Head of caudate nucleus (tissue), 42 donors: ENCODE measurements around the gene MCU.
"Not testable (repeated sequence)": the region's sequence is repeated elsewhere in the genome, so short reads cannot be mapped to it uniquely, and the experiment has no call there.

Experiments used
- DNase-seq, 42 donors: peaks; one replicate each; pipeline versions ENCODE4 v3.0.0 to v3.0.0-alpha.2; 2020 to 2021; ENCODE audit warnings: mixed read lengths in 7 of 42
- intact Hi-C: fragments of 100-400 bp; cut with DNase I; formaldehyde crosslinking; loops from one replicate; pipeline ENCODE4 v1.15.0; 2022

Gene MCU

DNA sequence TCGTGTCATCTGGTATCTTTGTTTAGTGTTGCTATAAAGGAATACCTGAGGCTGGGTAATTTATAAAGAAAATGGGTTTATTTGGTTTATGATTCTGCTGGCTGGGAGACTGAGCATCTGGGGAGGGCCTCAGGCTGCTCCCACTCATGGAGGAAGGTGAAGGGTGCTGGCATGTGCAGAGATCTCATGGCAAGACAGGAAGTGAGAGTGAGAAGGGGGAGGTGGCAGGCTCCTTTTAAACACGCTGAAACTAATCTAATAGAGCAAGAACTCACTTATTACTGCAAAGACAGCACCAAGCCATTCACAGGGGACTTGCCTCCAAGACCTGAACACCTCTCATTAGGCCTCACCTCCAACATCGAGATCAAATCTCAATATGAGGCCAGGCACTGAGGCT lies 212.9 kb downstream of the MCU start:
- intact Hi-C loops: no loop called here
- DNase-seq: no peak

DNA sequence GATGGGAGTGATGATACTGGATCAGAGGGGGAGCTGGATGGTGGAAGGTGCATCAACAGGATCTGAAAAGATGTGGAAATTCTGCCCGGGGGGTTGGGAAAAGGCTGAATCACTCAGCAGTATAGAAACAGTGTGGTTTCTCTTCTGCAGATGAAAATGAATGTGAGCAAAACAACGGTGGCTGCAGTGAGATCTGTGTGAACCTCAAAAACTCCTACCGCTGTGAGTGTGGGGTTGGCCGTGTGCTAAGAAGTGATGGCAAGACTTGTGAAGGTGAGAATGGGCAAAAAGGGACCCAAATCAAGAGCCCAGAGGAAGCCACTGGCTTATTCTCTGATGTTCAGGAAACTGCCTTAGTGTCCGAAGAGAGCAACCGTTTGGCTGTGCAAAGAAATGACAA lies 214.5 kb downstream of the MCU start:
- intact Hi-C loops: no loop called here
- DNase-seq: no peak

DNA sequence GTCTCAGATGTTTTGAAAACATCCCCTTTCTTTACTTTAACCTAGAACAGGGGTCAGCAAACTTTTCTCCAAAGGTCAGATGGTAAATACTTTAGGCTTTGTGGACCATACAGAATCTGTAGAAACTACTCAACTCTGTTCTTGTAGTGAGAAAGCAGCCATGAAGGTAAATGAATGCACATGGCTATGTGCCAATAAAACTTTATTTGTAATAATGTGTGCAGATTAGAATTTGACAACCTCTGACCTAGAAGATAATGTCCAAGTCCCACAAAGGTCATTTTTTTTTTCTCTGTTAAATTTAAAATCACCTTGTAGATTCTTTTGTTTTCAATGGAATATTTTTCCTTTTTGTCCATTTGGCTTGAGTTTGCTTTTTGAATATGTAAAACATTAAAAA lies 218.8 kb downstream of the MCU start:
- intact Hi-C loops: no loop called here
- DNase-seq: no peak

DNA sequence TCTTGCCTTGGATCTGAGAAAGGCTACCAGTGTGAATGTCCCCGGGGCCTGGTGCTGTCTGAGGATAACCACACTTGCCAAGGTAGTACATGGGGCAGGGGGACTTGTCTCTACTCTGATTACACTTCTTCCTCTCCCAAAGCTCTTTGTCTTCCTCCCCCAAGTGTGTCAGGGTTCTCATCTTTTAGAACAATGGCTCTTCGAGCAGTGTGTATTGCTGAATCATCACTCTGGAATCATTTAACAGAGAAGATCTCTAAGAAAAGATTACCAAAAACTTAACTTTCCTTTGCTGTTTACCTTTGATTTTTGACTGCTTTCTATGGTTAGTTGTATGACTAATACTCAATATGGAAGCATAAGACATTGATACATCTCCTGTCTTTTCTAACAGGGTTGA lies 219.8 kb downstream of the MCU start:
- no peak for DNase-seq
- intact Hi-C loops: no loop called here

DNA sequence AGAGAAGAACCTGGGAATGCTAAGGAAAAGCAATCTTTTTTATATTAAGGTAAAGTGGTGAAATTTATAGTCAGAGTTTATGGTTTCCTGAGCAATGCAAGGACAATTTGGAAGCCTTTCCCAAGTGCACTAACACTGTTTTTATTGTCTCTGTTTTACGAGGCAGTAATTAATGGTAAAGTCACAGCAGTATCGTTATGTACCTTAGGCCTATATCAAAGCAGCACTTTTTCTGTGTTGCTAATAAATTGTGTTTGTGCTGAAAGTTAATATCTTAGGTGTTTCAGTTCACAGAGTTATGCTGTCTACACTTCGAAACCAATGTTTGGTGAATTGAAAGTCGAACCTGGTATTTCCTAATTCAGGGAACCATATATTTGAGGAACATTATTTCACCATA lies 220.8 kb downstream of the MCU start:
- no peak for DNase-seq

DNA sequence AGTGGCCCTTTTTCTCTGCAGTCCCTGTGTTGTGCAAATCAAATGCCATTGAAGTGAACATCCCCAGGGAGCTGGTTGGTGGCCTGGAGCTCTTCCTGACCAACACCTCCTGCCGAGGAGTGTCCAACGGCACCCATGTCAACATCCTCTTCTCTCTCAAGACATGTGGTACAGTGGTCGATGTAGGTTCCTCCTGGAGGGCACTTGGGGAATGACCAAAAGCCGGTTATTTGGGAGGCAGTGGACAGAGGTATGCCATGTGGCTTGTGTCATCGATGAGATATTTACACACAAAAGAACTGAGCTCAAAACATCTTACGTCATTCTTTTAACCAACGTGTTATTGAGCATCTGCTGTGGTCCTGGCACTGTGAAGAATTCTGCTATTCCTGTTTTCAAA lies 221.3 kb downstream of the MCU start:
- intact Hi-C loops: no loop called here
- DNase-seq: no peak

More for the DNA sequence above, 220.8 kb downstream of the MCU start:
- intact Hi-C loops: no loop called here

DNA sequence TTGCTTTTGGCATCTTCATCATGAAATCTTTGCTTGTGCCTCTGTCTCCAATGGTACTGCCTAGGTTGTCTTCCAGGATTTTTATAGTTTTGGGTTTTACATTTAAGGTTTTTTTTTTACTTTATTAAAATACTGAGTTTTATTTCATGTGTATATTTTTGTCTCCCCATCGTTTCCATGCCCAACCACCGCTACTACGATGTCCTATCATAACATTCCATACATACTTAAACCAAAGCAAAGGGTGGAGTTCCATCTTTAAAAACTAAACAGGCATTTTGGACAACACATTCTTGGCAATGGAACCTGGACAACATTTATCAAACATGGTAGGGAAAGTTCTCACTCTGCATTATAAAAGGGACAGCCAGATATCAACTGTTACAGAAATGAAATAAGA lies 225.3 kb downstream of the MCU start:
- intact Hi-C loops, DNase-seq: not testable (repeated sequence)

DNA sequence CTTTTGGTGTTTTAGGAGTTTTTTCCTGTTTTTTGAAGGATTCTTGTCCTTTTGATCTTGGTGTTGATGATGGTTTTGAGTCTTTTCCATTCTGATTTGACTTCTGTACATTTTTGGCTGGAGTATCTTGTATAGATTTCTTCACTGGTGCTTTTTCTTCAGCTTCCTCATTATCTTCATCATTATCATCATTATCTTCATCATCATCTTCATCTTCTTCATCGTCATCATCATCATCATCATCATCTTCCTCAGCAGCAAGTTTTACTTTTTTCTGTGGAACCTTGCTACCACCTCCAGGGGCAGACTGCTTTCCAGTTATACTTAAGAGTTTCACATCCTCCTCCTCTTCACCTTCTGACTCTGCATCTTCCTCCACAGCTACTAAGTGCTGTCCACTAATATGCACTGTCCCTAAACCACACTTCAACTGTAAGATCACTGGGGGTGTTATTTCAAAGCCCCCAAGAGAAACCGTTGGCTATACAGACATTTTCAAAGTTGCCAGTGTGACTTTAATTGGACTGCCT lies 225.9 kb downstream of the MCU start:
- DNase-seq, intact Hi-C loops: not testable (repeated sequence)

DNA sequence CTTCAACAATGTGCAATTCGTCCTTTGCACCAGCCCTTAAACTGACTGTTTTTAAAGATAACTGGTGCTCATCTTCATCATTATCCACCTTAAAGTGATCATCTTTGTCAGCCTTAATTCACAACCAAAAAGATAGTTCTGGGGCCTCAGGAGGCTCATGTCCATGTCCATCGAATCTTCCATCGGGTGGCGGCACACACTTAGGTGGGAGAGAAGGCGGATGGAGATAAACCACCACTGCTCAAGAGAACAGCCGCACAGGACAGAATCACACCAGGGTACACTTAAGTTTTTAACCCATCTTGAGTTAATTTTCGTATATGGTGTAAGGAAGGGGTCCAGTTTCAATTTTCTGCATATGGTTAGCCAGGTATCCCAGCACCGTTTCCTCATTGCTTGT lies 226.4 kb downstream of the MCU start:
- DNase-seq: no peak
- intact Hi-C loops: no loop called here

DNA sequence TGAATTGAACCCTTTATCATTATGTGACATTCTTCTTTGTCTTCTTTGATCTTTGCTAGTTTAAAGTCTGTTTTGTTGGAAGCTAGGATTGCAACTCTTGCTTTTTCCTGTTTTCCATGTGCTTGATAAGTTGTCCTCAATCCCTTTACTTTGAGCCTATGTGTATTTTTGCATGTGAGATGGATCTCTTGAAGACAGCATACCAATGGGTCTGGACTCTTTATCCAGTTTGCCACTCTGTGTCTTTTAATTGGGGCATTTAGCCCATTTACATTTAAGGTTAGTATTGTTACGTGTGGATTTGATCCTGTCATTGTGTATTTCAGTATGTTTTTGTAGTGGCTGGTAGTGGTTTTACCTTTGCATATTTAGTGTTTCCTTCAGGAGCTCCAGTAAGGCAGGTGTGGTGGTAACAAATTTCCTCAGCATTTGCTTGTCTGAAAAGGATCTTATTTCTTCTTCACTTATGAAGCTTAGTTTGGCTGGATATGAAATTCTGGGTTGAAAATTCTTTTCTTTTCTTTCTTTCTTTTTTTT lies 229.3 kb downstream of the MCU start:
- DNase-seq, intact Hi-C loops: not testable (repeated sequence)

DNA sequence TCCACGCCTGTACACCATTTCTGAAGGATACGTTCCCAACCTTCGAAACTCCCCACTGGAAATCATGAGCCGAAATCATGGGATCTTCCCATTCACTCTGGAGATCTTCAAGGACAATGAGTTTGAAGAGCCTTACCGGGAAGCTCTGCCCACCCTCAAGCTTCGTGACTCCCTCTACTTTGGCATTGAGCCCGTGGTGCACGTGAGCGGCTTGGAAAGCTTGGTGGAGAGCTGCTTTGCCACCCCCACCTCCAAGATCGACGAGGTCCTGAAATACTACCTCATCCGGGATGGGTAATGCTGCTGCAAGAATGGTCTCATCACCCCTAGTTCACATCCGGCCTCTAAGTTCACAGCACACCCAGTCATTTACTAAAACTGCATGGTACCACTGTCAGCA lies 232.4 kb downstream of the MCU start:
- DNase-seq: no peak
- intact Hi-C loops: no loop called here

DNA sequence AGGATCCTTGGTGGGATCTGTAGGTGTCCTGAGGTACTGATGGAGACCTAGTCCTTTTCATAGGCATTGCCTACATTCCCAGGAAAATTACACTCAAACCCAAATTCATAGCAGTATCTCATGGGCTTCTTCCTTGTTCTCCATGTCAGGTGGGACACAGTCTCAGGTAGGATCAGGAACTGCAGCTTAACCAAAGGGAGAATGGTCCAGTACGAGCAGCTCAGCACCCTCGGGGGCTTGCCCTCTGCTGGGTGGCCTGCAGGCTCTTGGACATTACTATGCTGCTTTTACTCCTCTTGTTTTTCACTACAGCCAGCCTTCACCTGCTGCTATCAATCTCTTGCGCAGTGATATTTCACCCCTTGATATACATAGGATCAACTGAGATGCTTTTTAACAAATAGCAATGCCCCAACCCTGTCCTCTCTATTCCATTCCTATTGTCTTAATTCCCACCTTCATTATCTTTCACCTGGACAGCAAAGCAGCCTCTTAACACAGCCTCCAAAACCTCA lies 234.1 kb downstream of the MCU start:
- intact Hi-C loops: no loop called here
- no peak for DNase-seq

DNA sequence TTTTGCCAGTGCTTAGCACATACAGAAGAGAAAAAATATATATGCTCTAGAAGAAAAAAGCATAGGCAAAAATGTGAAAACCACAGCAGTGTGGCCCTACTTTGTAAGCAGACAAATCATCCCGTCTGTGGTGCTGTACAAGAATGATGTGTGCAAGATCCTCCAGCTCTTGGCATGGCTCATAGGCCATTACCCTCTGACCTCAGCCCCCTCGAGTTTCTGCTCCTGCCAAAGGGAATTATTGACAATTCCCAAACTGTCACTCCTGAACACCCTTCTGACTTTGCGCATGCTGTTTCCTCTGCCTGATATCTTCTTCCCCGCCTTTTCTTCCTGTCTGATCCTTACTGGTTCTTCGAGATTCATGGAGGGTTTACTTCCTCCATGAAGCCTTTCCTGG lies 235.5 kb downstream of the MCU start:
- intact Hi-C loops: no loop called here
- no peak for DNase-seq

DNA sequence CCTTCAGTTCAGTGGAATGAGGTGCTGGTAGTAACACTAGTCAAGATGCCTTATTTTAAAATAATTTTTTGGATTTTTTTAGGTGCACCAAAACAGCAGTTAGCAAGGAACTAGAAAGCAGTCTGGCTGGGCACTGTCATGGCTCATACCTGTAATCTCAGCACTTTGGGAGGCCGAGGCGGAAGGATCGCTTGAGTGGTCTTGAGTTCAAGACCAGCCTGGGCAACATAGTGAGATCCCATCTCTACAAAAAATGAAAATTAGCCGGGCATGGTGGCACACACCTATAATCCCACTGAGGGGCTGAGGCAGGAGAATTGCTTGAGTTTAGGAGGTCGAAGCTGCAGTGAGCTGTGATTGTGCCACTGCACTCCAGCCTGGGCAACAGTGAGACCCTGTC lies 236.9 kb downstream of the MCU start:
- DNase-seq: no peak
- intact Hi-C loops: no loop called here

DNA sequence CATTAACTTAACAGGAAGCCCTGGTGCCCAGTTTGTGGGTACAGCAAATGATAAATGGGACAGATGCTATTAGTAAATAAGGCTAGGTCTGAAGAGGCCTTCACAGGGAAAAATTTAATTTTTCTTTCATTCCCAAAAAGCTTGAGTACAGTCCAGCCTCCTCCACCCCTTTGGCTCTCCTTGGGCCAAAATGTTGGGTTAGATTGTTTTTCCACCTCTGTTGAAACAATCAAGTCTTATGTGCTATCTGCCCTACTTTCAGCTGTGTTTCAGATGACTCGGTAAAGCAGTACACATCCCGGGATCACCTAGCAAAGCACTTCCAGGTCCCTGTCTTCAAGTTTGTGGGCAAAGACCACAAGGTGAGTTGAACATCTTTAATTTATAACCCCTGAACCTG lies 238.3 kb downstream of the MCU start:
- intact Hi-C loops: no loop called here

DNA sequence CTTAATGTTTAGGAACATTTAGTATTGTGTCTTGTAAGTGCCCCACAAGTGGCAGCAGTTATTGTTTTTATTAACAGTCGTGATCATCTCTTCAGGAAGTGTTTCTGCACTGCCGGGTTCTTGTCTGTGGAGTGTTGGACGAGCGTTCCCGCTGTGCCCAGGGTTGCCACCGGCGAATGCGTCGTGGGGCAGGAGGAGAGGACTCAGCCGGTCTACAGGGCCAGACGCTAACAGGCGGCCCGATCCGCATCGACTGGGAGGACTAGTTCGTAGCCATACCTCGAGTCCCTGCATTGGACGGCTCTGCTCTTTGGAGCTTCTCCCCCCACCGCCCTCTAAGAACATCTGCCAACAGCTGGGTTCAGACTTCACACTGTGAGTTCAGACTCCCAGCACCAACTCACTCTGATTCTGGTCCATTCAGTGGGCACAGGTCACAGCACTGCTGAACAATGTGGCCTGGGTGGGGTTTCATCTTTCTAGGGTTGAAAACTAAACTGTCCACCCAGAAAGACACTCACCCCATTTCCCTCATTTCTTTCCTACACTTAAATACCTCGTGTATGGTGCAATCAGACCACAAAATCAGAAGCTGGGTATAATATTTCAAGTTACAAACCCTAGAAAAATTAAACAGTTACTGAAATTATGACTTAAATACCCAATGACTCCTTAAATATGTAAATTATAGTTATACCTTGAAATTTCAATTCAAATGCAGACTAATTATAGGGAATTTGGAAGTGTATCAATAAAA lies 240.5 kb downstream of the MCU start:
- no peak for DNase-seq
- intact Hi-C loops: no loop called here

More for the DNA sequence above, 238.3 kb downstream of the MCU start:
- no peak for DNase-seq

DNA sequence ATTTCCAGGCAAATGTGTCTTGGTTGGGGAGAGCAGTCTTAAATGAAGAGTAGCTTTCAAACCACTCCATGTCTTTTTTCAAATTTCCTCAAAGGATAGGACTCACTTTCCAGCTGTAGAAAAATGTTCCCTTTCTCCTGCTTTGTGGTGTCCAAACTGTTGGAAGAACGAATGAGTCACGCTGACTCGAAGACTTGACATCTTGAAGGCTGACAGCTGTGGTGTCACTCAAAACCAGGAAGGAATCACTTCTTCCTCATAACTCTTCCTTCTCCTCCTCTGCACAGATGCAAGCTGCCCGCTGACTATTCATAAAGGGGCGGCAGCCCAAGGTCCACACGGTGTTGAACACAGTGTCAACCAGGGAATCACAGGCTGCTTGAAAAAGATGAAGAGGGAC lies 243.4 kb downstream of the MCU start:
- no peak for DNase-seq
- intact Hi-C loops: no loop called here
